Fibroblast of lung (primary cell): ENCODE results near the gene SEMA4G. TPM values are rescaled to one million over a fixed set of nuclear protein-coding genes. Genes with fewer than 3 reads are reported as not detected.

Experiments used
- DNase-seq, 2 donors: peaks; one replicate each; pipeline versions ENCODE4 v3.0.0 to v3.0.0-alpha.2; 2010; ENCODE audit warnings: low read depth in 2 of 2
- H2AFZ ChIP-seq: 2 replicates; pipeline ENCODE4 v1.5.1; 2012; ENCODE audit warnings: low read length, control low read depth, inconsistent platforms
- H3K27ac ChIP-seq: 2 replicates; pipeline ENCODE4 v1.5.1; 2011; ENCODE audit warnings: low read length, control low read depth; ENCODE audit not compliant: insufficient read depth
- H3K27me3 ChIP-seq: 2 replicates; pipeline ENCODE4 v1.5.1; 2011; ENCODE audit warnings: mild to moderate bottlenecking, low read length; ENCODE audit not compliant: control insufficient read depth, insufficient read depth
- H3K36me3 ChIP-seq: 2 replicates; pipeline ENCODE4 v1.5.1; 2011; ENCODE audit warnings: low read length; ENCODE audit not compliant: control insufficient read depth, insufficient read depth
- H3K4me1 ChIP-seq: 2 replicates; pipeline ENCODE4 v1.5.1; 2011; ENCODE audit warnings: low read length; ENCODE audit not compliant: control insufficient read depth, insufficient read depth; ENCODE audit errors: extremely low read depth
- H3K4me2 ChIP-seq: 2 replicates; pipeline ENCODE4 v1.5.1; 2011; ENCODE audit warnings: low read length, control low read depth; ENCODE audit not compliant: insufficient read depth; ENCODE audit errors: extremely low read depth
- H3K4me3 ChIP-seq, 4 experiments: fragments of 200-600 bp in 1 of 4; sonication (generic) in 1 of 4; replicated peaks in 1 of 4; 2 replicates each; pipeline ENCODE4 v1.5.1; 2011 to 2016; ENCODE audit warnings: low read length in 4 of 4, low read depth in 3 of 4, mild to moderate bottlenecking in 3 of 4, control low read depth in 2 of 4, inconsistent platforms in 1 of 4, mixed read lengths in 1 of 4; ENCODE audit not compliant: insufficient read depth in 1 of 4; ENCODE audit errors: control extremely low read depth in 1 of 4
- H3K79me2 ChIP-seq: 2 replicates; pipeline ENCODE4 v1.5.1; 2012; ENCODE audit warnings: mild to moderate bottlenecking, low read length, inconsistent platforms; ENCODE audit not compliant: control insufficient read depth, insufficient read depth
- H3K9ac ChIP-seq: 2 replicates; pipeline ENCODE4 v1.5.1; 2011; ENCODE audit warnings: mild to moderate bottlenecking, low read length, control low read depth; ENCODE audit not compliant: insufficient read depth
- H3K9me3 ChIP-seq: 2 replicates; pipeline ENCODE4 v1.5.1; 2012; ENCODE audit warnings: low read depth, low read length; ENCODE audit not compliant: control insufficient read depth, insufficient read depth
- H4K20me1 ChIP-seq: 2 replicates; pipeline ENCODE4 v1.5.1; 2011; ENCODE audit warnings: low read length; ENCODE audit not compliant: control insufficient read depth, insufficient read depth; ENCODE audit errors: extremely low read depth
- CTCF ChIP-seq, 2 donors: IDR thresholded peaks in 1 of 2; conservative IDR thresholded peaks in 1 of 2; 1 replicate in 1 of 2; 2 replicates in 1 of 2; pipeline ENCODE4 v1.5.1; 2011 to 2012; ENCODE audit warnings: low read length in 2 of 2, control low read depth in 1 of 2, inconsistent platforms in 1 of 2, low read depth in 1 of 2, mild to moderate bottlenecking in 1 of 2
- EZH2 ChIP-seq: IDR thresholded peaks from 2 replicates; pipeline ENCODE4 v1.5.1; 2012; ENCODE audit warnings: low read length, control low read depth, mild to moderate bottlenecking; ENCODE audit errors: missing control alignments
- polyA plus RNA-seq, 2 donors: library from polyadenylated mRNA; depleted of rRNA in 1 of 2; stranded (reverse) in 1 of 2; unstranded in 1 of 2; fragments of >200 nt; gene quantifications; 2 replicates each; pipeline ENCODE4 v1.2.1, GENCODE V29; 2011 to 2012; ENCODE audit warnings: missing spikeins in 1 of 2
- total RNA-seq: library from RNA; depleted of rRNA; stranded (reverse); fragments of >200 nt; gene quantifications from 2 replicates; pipeline ENCODE4 v1.2.1, GENCODE V29; 2014

SEMA4G gene
- total and polyA plus RNA-seq, 2 donors (not counting 1 experiment from before 2014, with no cell fraction given), result 1.8 to 3.2 TPM

GRCh38 chr10:101016814-101017213 is 47.5 kb downstream of the SEMA4G start:
- Histone ChIP-seq H3K9ac (no peak overlapping the region), H3K36me3 (no peaks in the 10 kb centered on the region), H3K27me3 (no peaks in the 10 kb centered on the region), H3K27ac (no peak overlapping the region), H3K4me1 (peaks cover 26% of the 10 kb centered on the region), H3K4me3 (no peak overlapping the region), H3K79me2 (no peaks in the 10 kb centered on the region), H3K9me3 (no peaks in the 10 kb centered on the region), H4K20me1 (no peaks in the 10 kb centered on the region), H3K4me2 (no peak overlapping the region), H2AFZ (no peak overlapping the region)
- DNase-seq, result no peak
- no peak for TF ChIP-seq EZH2

- H3K4me2 ChIP-seq, result no peak overlapping the region
- no peak for DNase-seq
Observed at GRCh38 chr10:101018118-101018599, 48.9 kb downstream of the SEMA4G start.

GRCh38 chr10:101018600-101019439 is 49.5 kb downstream of the SEMA4G start:
- peak; percentile 65 to 75 for TF ChIP-seq CTCF (conservative IDR thresholded peaks at IDR 0.05 in 1 of 2, IDR thresholded peaks at IDR 0.05 in 1 of 2; ENCODE audit: low read depth in 1 of 2, low read length in 2 of 2)
- no peak for TF ChIP-seq EZH2
- Histone ChIP-seq H3K9me3 (no peaks in the 10 kb centered on the region), H3K4me2 (no peak overlapping the region), H3K4me1 (peaks cover 16% of the 10 kb centered on the region), H2AFZ (peak overlapping the region; percentile 5), H3K4me3 (no peak overlapping the region), H3K27me3 (no peaks in the 10 kb centered on the region), H3K36me3 (no peaks in the 10 kb centered on the region), H3K9ac (peak overlapping the region; percentile 46), H3K27ac (peak overlapping the region; percentile 47), H4K20me1 (no peaks in the 10 kb centered on the region), H3K79me2 (no peaks in the 10 kb centered on the region)
- DNase-seq, result peak; percentile 70 to 75

More at GRCh38 chr10:101018118-101018599, 48.9 kb downstream of the SEMA4G start:
- H3K27me3 ChIP-seq, result no peaks in the 10 kb centered on the region
- peaks cover 21% of the 10 kb centered on the region for H3K4me1 ChIP-seq
- no peak overlapping the region for H2AFZ ChIP-seq
- no peaks in the 10 kb centered on the region for H3K79me2 ChIP-seq
- no peaks in the 10 kb centered on the region for H4K20me1 ChIP-seq
- no peaks in the 10 kb centered on the region for H3K9me3 ChIP-seq
- no peak overlapping the region for H3K4me3 ChIP-seq
- TF ChIP-seq CTCF (conservative IDR thresholded peaks at IDR 0.05 in 1 of 2, IDR thresholded peaks at IDR 0.05 in 1 of 2; ENCODE audit: low read depth in 1 of 2, low read length in 2 of 2) (no peak), EZH2 (no peak)
- no peak overlapping the region for H3K27ac ChIP-seq
- H3K9ac ChIP-seq, result no peak overlapping the region
- no peaks in the 10 kb centered on the region for H3K36me3 ChIP-seq

Other genes with a start within 250 kb of the SEMA4G start
- under 0.01 TPM in 1 of 2 replicates, not detected in the other for gene PAX2, start 223.9 kb upstream of the SEMA4G start, total RNA-seq
- gene PAX2, start 223.9 kb upstream of the SEMA4G start, polyA plus RNA-seq, result not detected in 2 replicates
- gene SLF2, start 56.5 kb upstream of the SEMA4G start, total RNA-seq, result 32.5 and 34.9 TPM in 2 replicates
- gene SLF2, start 56.5 kb upstream of the SEMA4G start, polyA plus RNA-seq, result 11.1 and 16.6 TPM in 2 replicates
- gene MRPL43, start 18.0 kb downstream of the SEMA4G start, total RNA-seq, result 54.4 and 61.4 TPM in 2 replicates
- gene MRPL43, start 18.0 kb downstream of the SEMA4G start, polyA plus RNA-seq, result 62.1 and 87.5 TPM in 2 replicates
- gene TWNK, start 18.0 kb downstream of the SEMA4G start, total RNA-seq, result 6.1 and 8.0 TPM in 2 replicates
- gene TWNK, start 18.0 kb downstream of the SEMA4G start, polyA plus RNA-seq, result 3.8 and 6.7 TPM in 2 replicates
- 120 and 129 TPM in 2 replicates for gene LZTS2, start 30.3 kb downstream of the SEMA4G start, total RNA-seq
- 33.2 and 34.7 TPM in 2 replicates for gene LZTS2, start 30.3 kb downstream of the SEMA4G start, polyA plus RNA-seq
- gene PDZD7, start 61.6 kb downstream of the SEMA4G start, total RNA-seq, result 1.3 TPM in 2 replicates
- 0.42 and 0.50 TPM in 2 replicates for gene PDZD7, start 61.6 kb downstream of the SEMA4G start, polyA plus RNA-seq
- gene SFXN3, start 61.7 kb downstream of the SEMA4G start, total RNA-seq, result 39.3 and 55.0 TPM in 2 replicates
- 79.3 and 90.9 TPM in 2 replicates for gene SFXN3, start 61.7 kb downstream of the SEMA4G start, polyA plus RNA-seq
- gene KAZALD1, start 92.5 kb downstream of the SEMA4G start, total RNA-seq, result 14.4 and 19.8 TPM in 2 replicates
- gene KAZALD1, start 92.5 kb downstream of the SEMA4G start, polyA plus RNA-seq, result 4.6 and 15.3 TPM in 2 replicates
- not detected in 2 replicates for gene TLX1, start 161.8 kb downstream of the SEMA4G start, total RNA-seq
- not detected in 2 replicates for gene TLX1, start 161.8 kb downstream of the SEMA4G start, polyA plus RNA-seq